Measurements from ENCODE around the gene EGFR.

EGFR gene

DNA sequence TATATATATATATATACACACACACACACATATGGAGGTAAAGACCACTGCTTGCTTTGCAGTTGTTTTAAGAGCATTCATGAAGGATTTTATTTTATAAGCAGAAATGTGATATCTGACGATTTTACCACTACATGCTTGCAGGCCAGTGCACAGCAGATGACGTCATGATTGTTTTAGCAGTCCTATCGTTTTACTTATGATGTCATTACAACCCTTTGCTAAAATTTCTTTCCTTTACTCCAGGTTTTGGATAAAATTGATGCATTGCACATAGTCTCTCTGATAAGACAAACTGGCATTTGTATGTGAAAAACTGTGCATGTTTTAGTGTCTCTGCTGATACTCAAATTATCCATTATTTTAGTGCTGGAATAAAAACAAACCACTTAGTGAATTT is 9.2 kb downstream of the EGFR start:
- Histone ChIP-seq H3K4me2 (no peak overlapping the region), H3K79me2 (ENCODE audit: insufficient read depth, low read depth) (no peaks in the 10 kb centered on the region), H3K36me3 (ENCODE audit: insufficient read depth) (no peaks in the 10 kb centered on the region), H2AFZ (ENCODE audit: low read depth) (no peak overlapping the region), H3K27ac (no peak overlapping the region), H3K27me3 (ENCODE audit: insufficient read depth, low read depth) (no peaks in the 10 kb centered on the region), H4K20me1 (ENCODE audit: insufficient read depth) (no peaks in the 10 kb centered on the region), H3K9ac (no peak overlapping the region), H3K4me3 (IDR thresholded peaks at IDR 0.05; ENCODE audit: insufficient read depth, low read depth, low read length) (no peak overlapping the region), H3K4me1 (ENCODE audit: low read depth, poor library complexity, severe bottlenecking) (no peaks in the 10 kb centered on the region)
- no peak for TF ChIP-seq CTCF (conservative IDR thresholded peaks at IDR 0.05; ENCODE audit: low read depth, low read length)

DNA sequence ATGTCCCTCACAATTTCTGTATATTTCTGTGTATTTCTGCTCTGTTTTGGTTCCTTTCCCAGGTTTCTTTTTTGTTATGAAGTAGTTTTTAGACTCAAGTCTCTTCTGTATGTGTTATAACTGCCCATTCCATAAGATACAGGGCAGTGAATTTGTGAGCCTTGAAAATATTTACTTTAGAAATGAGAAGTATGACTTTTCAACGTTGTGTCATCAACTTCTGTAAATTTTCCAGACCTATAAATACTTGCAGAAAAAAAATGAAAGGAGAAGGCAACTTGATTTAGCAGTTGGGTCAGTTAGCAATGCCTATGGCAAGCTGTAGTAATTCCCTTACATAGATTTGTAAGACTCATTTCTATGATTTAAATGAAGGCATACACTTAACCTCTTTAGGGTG is 11.5 kb downstream of the EGFR start:
- Histone ChIP-seq H3K4me3 (IDR thresholded peaks at IDR 0.05; ENCODE audit: insufficient read depth, low read depth, low read length) (no peak overlapping the region), H3K27ac (no peak overlapping the region), H4K20me1 (ENCODE audit: insufficient read depth) (no peaks in the 10 kb centered on the region), H3K4me1 (ENCODE audit: low read depth, poor library complexity, severe bottlenecking) (no peaks in the 10 kb centered on the region), H3K36me3 (ENCODE audit: insufficient read depth) (no peaks in the 10 kb centered on the region), H2AFZ (ENCODE audit: low read depth) (no peak overlapping the region), H3K79me2 (ENCODE audit: insufficient read depth, low read depth) (no peaks in the 10 kb centered on the region), H3K9ac (no peak overlapping the region), H3K27me3 (ENCODE audit: insufficient read depth, low read depth) (no peaks in the 10 kb centered on the region), H3K4me2 (no peak overlapping the region)
- no peak for TF ChIP-seq CTCF (conservative IDR thresholded peaks at IDR 0.05; ENCODE audit: low read depth, low read length)

DNA sequence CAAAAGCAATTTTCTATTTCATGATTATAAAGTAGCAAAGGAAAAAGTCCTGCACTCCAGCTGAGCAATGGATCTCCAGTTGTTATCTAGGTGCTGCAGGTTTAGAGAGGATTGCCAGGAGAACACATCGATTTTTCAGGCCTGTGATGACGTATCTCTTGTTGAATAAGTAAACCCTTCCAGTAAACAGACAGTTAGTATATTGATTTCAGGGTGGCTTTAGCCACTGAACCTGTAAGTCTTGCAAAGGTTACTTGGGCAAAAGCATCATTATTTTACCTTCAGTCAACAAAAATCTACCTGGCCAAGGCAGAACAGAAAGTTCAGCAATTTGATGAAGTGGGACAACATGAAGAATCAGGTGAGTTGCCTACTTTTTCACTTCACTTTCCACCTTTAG is 12.3 kb downstream of the EGFR start:
- Histone ChIP-seq H4K20me1 (ENCODE audit: insufficient read depth) (no peaks in the 10 kb centered on the region), H2AFZ (ENCODE audit: low read depth) (no peak overlapping the region), H3K79me2 (ENCODE audit: insufficient read depth, low read depth) (no peaks in the 10 kb centered on the region), H3K4me3 (IDR thresholded peaks at IDR 0.05; ENCODE audit: insufficient read depth, low read depth, low read length) (no peak overlapping the region), H3K27me3 (ENCODE audit: insufficient read depth, low read depth) (no peaks in the 10 kb centered on the region), H3K36me3 (ENCODE audit: insufficient read depth) (no peaks in the 10 kb centered on the region), H3K4me2 (no peak overlapping the region), H3K4me1 (ENCODE audit: low read depth, poor library complexity, severe bottlenecking) (no peaks in the 10 kb centered on the region), H3K27ac (no peak overlapping the region), H3K9ac (no peak overlapping the region)
- no peak for TF ChIP-seq CTCF (conservative IDR thresholded peaks at IDR 0.05; ENCODE audit: low read depth, low read length)

DNA sequence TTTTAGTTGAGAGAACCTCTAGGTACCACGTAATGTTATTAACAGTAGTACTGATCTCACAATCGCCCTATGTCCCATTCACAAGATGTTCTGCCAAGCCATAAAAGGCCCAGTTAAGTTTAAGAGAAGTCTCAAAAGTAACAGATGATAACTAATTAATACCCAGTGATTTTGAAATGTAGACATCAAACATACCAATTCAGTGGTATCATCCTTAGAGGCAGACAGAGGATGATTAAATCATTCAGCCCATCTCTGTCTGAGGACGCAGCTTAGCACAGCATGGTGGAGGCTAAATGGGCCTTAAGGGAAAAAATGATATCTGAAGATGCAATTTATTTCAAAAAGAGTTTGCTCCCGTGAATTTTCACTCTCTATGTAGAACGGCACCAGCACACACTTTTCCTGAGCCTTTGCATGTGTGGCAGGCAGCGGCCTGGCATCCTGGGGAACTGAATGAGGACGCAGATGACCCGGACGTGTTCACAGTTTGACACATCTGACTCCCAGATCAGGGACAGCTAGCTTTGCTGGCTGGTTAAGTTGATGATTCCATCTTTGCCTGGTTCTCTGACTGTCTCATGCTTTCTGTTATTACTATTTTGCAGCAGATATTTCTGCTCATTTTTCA is 13.4 kb downstream of the EGFR start:
- H3K36me3 ChIP-seq (ENCODE audit: insufficient read depth) = no peaks in the 10 kb centered on the region
- H3K27ac ChIP-seq = no peak overlapping the region
- no peaks in the 10 kb centered on the region for H3K27me3 ChIP-seq (ENCODE audit: insufficient read depth, low read depth)
- no peak overlapping the region for H3K4me3 ChIP-seq (IDR thresholded peaks at IDR 0.05; ENCODE audit: insufficient read depth, low read depth, low read length)
- no peak overlapping the region for H2AFZ ChIP-seq (ENCODE audit: low read depth)
- H3K4me1 ChIP-seq (ENCODE audit: low read depth, poor library complexity, severe bottlenecking) = no peaks in the 10 kb centered on the region
- no peak overlapping the region for H3K4me2 ChIP-seq
- H3K79me2 ChIP-seq (ENCODE audit: insufficient read depth, low read depth) = no peaks in the 10 kb centered on the region
- no peak for TF ChIP-seq CTCF (conservative IDR thresholded peaks at IDR 0.05; ENCODE audit: low read depth, low read length)
- no peak overlapping the region for H3K9ac ChIP-seq
- no peaks in the 10 kb centered on the region for H4K20me1 ChIP-seq (ENCODE audit: insufficient read depth)

All from KMS-11 (cell line).